Nephron (organoid): ENCODE measurements around the gene MBOAT1.

ENCODE experiments used
- H3K27ac Mint-ChIP-seq, 3 experiments: 2 replicates each; pipeline ENCODE4 v1.8.0; 2020; ENCODE audit warnings: mixed read lengths in 3 of 3, mild to moderate bottlenecking in 2 of 3, moderate library complexity in 1 of 3
- H3K27me3 Mint-ChIP-seq: 2 replicates; pipeline ENCODE4 v1.8.0; 2021; ENCODE audit warnings: low read depth, mild to moderate bottlenecking, moderate library complexity, mixed read lengths
- H3K36me3 Mint-ChIP-seq: 2 replicates; pipeline ENCODE4 v1.8.0; 2020; ENCODE audit warnings: low read depth, mixed read lengths
- H3K4me1 Mint-ChIP-seq: 2 replicates; pipeline ENCODE4 v1.8.0; 2020; ENCODE audit warnings: mixed read lengths
- H3K4me3 Mint-ChIP-seq, 3 experiments: 2 replicates each; pipeline ENCODE4 v1.8.0; 2020; ENCODE audit warnings: mild to moderate bottlenecking in 3 of 3, mixed read lengths in 3 of 3, moderate library complexity in 2 of 3
- H3K9me3 Mint-ChIP-seq: 2 replicates; pipeline ENCODE4 v1.8.0; 2020; ENCODE audit warnings: mixed read lengths
- TF ChIP-seq, protein P1 (sequence below), 3 experiments: fragments of 200-600 bp; sonication (generic); IDR thresholded peaks; one replicate each; pipeline ENCODE4 v1.5.0; 2021; ENCODE audit warnings: antibody characterized with exemption in 3 of 3; ENCODE audit not compliant: unreplicated experiment in 3 of 3

The MBOAT1 gene

GRCh38 chr6:20178327-20178726 is 33.9 kb downstream of the MBOAT1 start:
- H3K36me3 Mint-ChIP-seq: peaks cover 13% of the 10 kb centered on the region
- H3K27me3 Mint-ChIP-seq: no peaks in the 10 kb centered on the region
- TF ChIP-seq, protein P1, sequence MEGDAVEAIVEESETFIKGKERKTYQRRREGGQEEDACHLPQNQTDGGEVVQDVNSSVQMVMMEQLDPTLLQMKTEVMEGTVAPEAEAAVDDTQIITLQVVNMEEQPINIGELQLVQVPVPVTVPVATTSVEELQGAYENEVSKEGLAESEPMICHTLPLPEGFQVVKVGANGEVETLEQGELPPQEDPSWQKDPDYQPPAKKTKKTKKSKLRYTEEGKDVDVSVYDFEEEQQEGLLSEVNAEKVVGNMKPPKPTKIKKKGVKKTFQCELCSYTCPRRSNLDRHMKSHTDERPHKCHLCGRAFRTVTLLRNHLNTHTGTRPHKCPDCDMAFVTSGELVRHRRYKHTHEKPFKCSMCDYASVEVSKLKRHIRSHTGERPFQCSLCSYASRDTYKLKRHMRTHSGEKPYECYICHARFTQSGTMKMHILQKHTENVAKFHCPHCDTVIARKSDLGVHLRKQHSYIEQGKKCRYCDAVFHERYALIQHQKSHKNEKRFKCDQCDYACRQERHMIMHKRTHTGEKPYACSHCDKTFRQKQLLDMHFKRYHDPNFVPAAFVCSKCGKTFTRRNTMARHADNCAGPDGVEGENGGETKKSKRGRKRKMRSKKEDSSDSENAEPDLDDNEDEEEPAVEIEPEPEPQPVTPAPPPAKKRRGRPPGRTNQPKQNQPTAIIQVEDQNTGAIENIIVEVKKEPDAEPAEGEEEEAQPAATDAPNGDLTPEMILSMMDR (IDR thresholded peaks at IDR 0.05; ENCODE audit: unreplicated experiment in 3 of 3): no peak
- no peak overlapping the region for H3K27ac Mint-ChIP-seq
- peaks cover 6% of the 10 kb centered on the region for H3K4me1 Mint-ChIP-seq
- H3K9me3 Mint-ChIP-seq: peaks cover 3% of the 10 kb centered on the region
- no peak overlapping the region for H3K4me3 Mint-ChIP-seq

- Mint-ChIP-seq H3K36me3 (peaks cover 3% of the 10 kb centered on the region), H3K27me3 (no peaks in the 10 kb centered on the region), H3K9me3 (no peaks in the 10 kb centered on the region), H3K4me3 (no peak overlapping the region), H3K27ac (no peak overlapping the region), H3K4me1 (no peaks in the 10 kb centered on the region)
- TF ChIP-seq, protein P1 (IDR thresholded peaks at IDR 0.05; ENCODE audit: unreplicated experiment in 3 of 3): no peak
These were observed 36.4 kb downstream of the MBOAT1 start for GRCh38 chr6:20175810-20176410.

DNA sequence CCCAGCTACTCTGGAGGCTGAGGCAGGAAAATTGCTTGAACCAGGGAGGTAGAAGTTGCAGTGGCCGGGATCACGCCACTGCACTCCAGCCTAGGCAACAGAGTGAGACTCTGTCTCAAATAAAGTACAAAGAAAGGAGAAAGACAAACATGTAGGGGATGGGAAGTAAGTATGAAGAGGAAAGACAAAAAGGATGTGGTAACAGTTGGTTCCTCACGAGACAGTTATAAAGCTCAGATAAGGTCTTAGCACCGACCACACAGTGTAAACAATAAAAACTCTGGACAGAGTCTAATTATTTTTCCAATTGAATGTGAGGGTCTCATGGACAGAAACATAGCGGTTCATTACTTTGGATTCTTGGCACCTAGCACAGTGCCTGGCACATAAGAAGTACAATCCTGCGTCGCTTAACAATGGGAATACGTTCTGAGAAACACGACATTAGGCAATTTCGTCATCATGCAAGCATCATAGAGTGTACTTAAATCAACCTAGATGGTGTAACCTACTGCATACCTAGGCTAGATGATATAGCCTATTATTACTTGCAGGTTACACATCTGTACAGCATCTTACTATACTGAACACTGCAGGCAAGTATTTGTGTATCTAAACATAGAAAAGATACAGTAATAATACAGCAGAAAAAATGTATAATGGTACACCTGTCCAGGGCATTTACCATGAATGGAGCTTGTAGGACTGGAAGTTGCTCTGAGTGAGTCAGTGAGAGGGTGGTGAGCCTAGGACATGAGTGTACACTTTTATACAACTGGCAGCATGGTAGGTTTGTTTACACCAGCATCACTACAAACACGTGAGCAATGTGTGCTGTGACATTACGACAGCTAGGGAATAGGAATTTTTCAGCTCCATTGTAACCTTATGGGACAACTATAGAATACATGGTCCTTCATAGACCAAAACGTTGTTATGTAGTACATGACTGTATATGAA is 38.2 kb downstream of the MBOAT1 start:
- H3K27me3 Mint-ChIP-seq: no peaks in the 10 kb centered on the region
- H3K36me3 Mint-ChIP-seq: peaks cover 3% of the 10 kb centered on the region
- H3K27ac Mint-ChIP-seq: no peak overlapping the region
- H3K4me3 Mint-ChIP-seq: no peak overlapping the region
- no peaks in the 10 kb centered on the region for H3K9me3 Mint-ChIP-seq
- H3K4me1 Mint-ChIP-seq: no peaks in the 10 kb centered on the region
- TF ChIP-seq, protein P1 (IDR thresholded peaks at IDR 0.05; ENCODE audit: unreplicated experiment in 3 of 3): no peak

GRCh38 chr6:20172842-20173456 is 39.3 kb downstream of the MBOAT1 start:
- no peak overlapping the region for H3K27ac Mint-ChIP-seq
- H3K4me1 Mint-ChIP-seq: no peaks in the 10 kb centered on the region
- TF ChIP-seq, protein P1 (IDR thresholded peaks at IDR 0.05; ENCODE audit: unreplicated experiment in 3 of 3): no peak
- no peak overlapping the region for H3K4me3 Mint-ChIP-seq
- H3K27me3 Mint-ChIP-seq: no peaks in the 10 kb centered on the region
- peaks cover 3% of the 10 kb centered on the region for H3K36me3 Mint-ChIP-seq
- no peaks in the 10 kb centered on the region for H3K9me3 Mint-ChIP-seq

GRCh38 chr6:20170455-20171148 is 41.7 kb downstream of the MBOAT1 start:
- no peaks in the 10 kb centered on the region for H3K27me3 Mint-ChIP-seq
- H3K36me3 Mint-ChIP-seq: peaks cover 3% of the 10 kb centered on the region
- TF ChIP-seq, protein P1 (IDR thresholded peaks at IDR 0.05; ENCODE audit: unreplicated experiment in 3 of 3): no peak
- no peaks in the 10 kb centered on the region for H3K4me1 Mint-ChIP-seq
- H3K27ac Mint-ChIP-seq: no peak overlapping the region
- no peaks in the 10 kb centered on the region for H3K9me3 Mint-ChIP-seq
- no peak overlapping the region for H3K4me3 Mint-ChIP-seq
